ENCODE results near the gene TMCC2. TPM values are rescaled to one million over a fixed set of nuclear protein-coding genes. Genes with fewer than 3 reads are reported as not detected.

TMCC2 gene
- total and polyA plus RNA-seq, 2 of the 8 experiments (the other 6 are each of a cell fraction or from before 2014, with no cell fraction given): 6.7 to 6.8 TPM

GRCh38 chr1:205182930-205183329, 44.8 kb upstream of the TMCC2 start:
- Histone ChIP-seq H3K27ac (ENCODE audit: low read depth, low read length) (no peak overlapping the region), H3K56ac (replicated peaks; ENCODE audit: insufficient read length, low read depth, low read length) (no peak overlapping the region), H3K4me3 (ENCODE audit: extremely low read depth in 1 of 4, insufficient read depth in 2 of 4, low read depth in 3 of 4, low read length in 4 of 4) (no peak overlapping the region), H4K8ac (ENCODE audit: extremely low read depth, insufficient read depth, low read length) (no peak overlapping the region), H3K79me2 (ENCODE audit: control insufficient read depth in 1 of 2, insufficient read depth in 2 of 2, low read length in 2 of 2) (peaks cover 0 to 6% of the 10 kb centered on the region in 2 experiments; a peak in 1 of 4 replicates), H3K4me2 (ENCODE audit: insufficient read depth in 1 of 2, low read depth in 2 of 2, low read length in 2 of 2) (no peak overlapping the region), H2AK5ac (ENCODE audit: low read depth, low read length) (no peak overlapping the region), H3K23me2 (ENCODE audit: low read depth, low read length) (no peaks in the 10 kb centered on the region), H3K79me1 (ENCODE audit: low read depth, low read length) (peaks cover 2% of the 10 kb centered on the region; the same call in 1 of the 2 replicates), H2BK5ac (ENCODE audit: low read depth, low read length) (no peak overlapping the region), H3K18ac (ENCODE audit: extremely low read depth, low read length) (no peak overlapping the region), H4K20me1 (replicated peaks in 1 of 2; ENCODE audit: control insufficient read depth in 1 of 2, insufficient read depth in 2 of 2, low read length in 2 of 2) (no peaks in the 10 kb centered on the region), H2BK15ac (ENCODE audit: low read length) (no peak overlapping the region), H4K91ac (replicated peaks; ENCODE audit: insufficient read length, low read length) (no peak overlapping the region), H3K36me3 (ENCODE audit: control insufficient read depth in 2 of 4, insufficient read depth in 4 of 4, low read length in 3 of 4) (peaks cover 0 to 3% (median 0%) of the 10 kb centered on the region in 4 experiments; a peak in 1 of 8 replicates), H4K5ac (ENCODE audit: insufficient read length, low read depth, low read length) (no peak overlapping the region), H3K9ac (replicated peaks in 1 of 4; ENCODE audit: extremely low read depth in 1 of 4, low read depth in 3 of 4, low read length in 3 of 4) (no peak overlapping the region), H3K4ac (replicated peaks; ENCODE audit: insufficient read length, low read depth, low read length) (no peak overlapping the region), H2AFZ (ENCODE audit: low read length) (no peak overlapping the region), H3K4me1 (replicated peaks in 1 of 4; ENCODE audit: control insufficient read depth in 3 of 4, insufficient read depth in 4 of 4, low read length in 3 of 4) (peaks cover 0 to 6% (median 3%) of the 10 kb centered on the region in 4 experiments; a peak in 4 of 7 replicates), H2BK12ac (ENCODE audit: low read depth, low read length) (no peak overlapping the region), H2BK20ac (ENCODE audit: low read length) (no peak overlapping the region), H3K27me3 (replicated peaks in 1 of 4; ENCODE audit: control insufficient read depth in 3 of 4, extremely low read depth in 1 of 4, insufficient read depth in 3 of 4, low read length in 3 of 4) (no peaks in the 10 kb centered on the region), H3K14ac (ENCODE audit: insufficient read length) (no peak overlapping the region), H3K9me3 (ENCODE audit: insufficient read depth in 2 of 2, low read depth in 1 of 2, low read length in 1 of 2) (no peaks in the 10 kb centered on the region), H2BK120ac (replicated peaks; ENCODE audit: low read depth, low read length) (no peak overlapping the region), H3K23ac (ENCODE audit: insufficient read length) (no peak overlapping the region)
- POLR2A ChIA-PET (ENCODE audit: partially characterized antibody): no interaction called here
- FAIRE-seq: no peak
- WGBS, 2 experiments (ENCODE audit: extremely low coverage in 1 of 2, insufficient coverage in 1 of 2, insufficient read length in 1 of 2, insufficient replicate concordance in 2 of 2, low coverage in 1 of 2, low lambda C conversion rate in 2 of 2, missing lambda C conversion rate in 1 of 2): 69% methylated on average over 2 of the region's 2 CpGs; no CpG with 5 or more reads in 1 of the 2 experiments
- DNase-seq (ENCODE audit: low read depth in 1 of 2, low spot score in 2 of 2): no peak
- CTCF ChIA-PET (ENCODE audit: partially characterized antibody): interaction anchor here (0.6 to 1.9 kb wide), 3 partner anchors 8 to 69 kb away, joined by 3 to 8 read pairs (median 8); no protein-coding TSS in a partner anchor
- no peak for TF ChIP-seq SIN3A (conservative IDR thresholded peaks at IDR 0.05 in 1 of 2, IDR thresholded peaks at IDR 0.05 in 1 of 2; ENCODE audit: low read depth in 1 of 2, low read length in 2 of 2)
- no peak for TF ChIP-seq CBX8 (IDR thresholded peaks at IDR 0.05; ENCODE audit: borderline replicate concordance, low read depth, low read length)
- no peak for TF ChIP-seq CHD2 (IDR thresholded peaks at IDR 0.05; ENCODE audit: low read length)
- TF ChIP-seq E2F6 (IDR thresholded peaks at IDR 0.05): no peak
- no peak for TF ChIP-seq SRF (IDR thresholded peaks at IDR 0.05; ENCODE audit: low read depth, low read length)

Measured in H1 (cell line).